ENCODE results near the gene METTL6. TPM values are rescaled to one million over a fixed set of nuclear protein-coding genes. Genes with fewer than 3 reads are reported as not detected.

METTL6 gene
- total RNA-seq, 2 experiments from 2014 or later = 21.9 to 26.7 TPM

- Mint-ChIP-seq H3K27ac (no peak overlapping the region), H3K4me3 (no peak overlapping the region), H3K9me3 (no peaks in the 10 kb centered on the region), H3K4me1 (no peaks in the 10 kb centered on the region), H3K36me3 (no peaks in the 10 kb centered on the region), H3K27me3 (no peaks in the 10 kb centered on the region)
- DNase-seq = no peak
Measured at GRCh38 chr3:15454965-15455364, 27.6 kb upstream of the METTL6 start.

- H3K4me3 Mint-ChIP-seq = no peak overlapping the region
- no peak for DNase-seq
- H3K27me3 Mint-ChIP-seq = no peaks in the 10 kb centered on the region
- H3K4me1 Mint-ChIP-seq = no peaks in the 10 kb centered on the region
- H3K9me3 Mint-ChIP-seq = no peaks in the 10 kb centered on the region
- no peak overlapping the region for H3K27ac Mint-ChIP-seq
- no peaks in the 10 kb centered on the region for H3K36me3 Mint-ChIP-seq
Measured at GRCh38 chr3:15453991-15454625, 26.8 kb upstream of the METTL6 start.

GRCh38 chr3:15453501-15453900 lies 26.2 kb upstream of the METTL6 start:
- Mint-ChIP-seq H3K4me1 (no peaks in the 10 kb centered on the region), H3K4me3 (no peak overlapping the region), H3K9me3 (no peaks in the 10 kb centered on the region), H3K36me3 (no peaks in the 10 kb centered on the region), H3K27me3 (no peaks in the 10 kb centered on the region), H3K27ac (no peak overlapping the region)
- DNase-seq = no peak

GRCh38 chr3:15452961-15453360 lies 25.6 kb upstream of the METTL6 start:
- Mint-ChIP-seq H3K27me3 (no peaks in the 10 kb centered on the region), H3K27ac (no peak overlapping the region), H3K9me3 (no peaks in the 10 kb centered on the region), H3K36me3 (no peaks in the 10 kb centered on the region), H3K4me1 (no peaks in the 10 kb centered on the region), H3K4me3 (no peak overlapping the region)
- DNase-seq = no peak

- Mint-ChIP-seq H3K4me1 (no peaks in the 10 kb centered on the region), H3K9me3 (no peaks in the 10 kb centered on the region), H3K27me3 (no peaks in the 10 kb centered on the region), H3K36me3 (no peaks in the 10 kb centered on the region), H3K27ac (no peak overlapping the region), H3K4me3 (no peak overlapping the region)
- no peak for DNase-seq
Measured at GRCh38 chr3:15452156-15452555, 24.8 kb upstream of the METTL6 start.

- H3K4me1 Mint-ChIP-seq = no peaks in the 10 kb centered on the region
- DNase-seq = no peak
- H3K36me3 Mint-ChIP-seq = no peaks in the 10 kb centered on the region
- H3K27ac Mint-ChIP-seq = no peak overlapping the region
- H3K9me3 Mint-ChIP-seq = no peaks in the 10 kb centered on the region
- H3K27me3 Mint-ChIP-seq = no peaks in the 10 kb centered on the region
- no peak overlapping the region for H3K4me3 Mint-ChIP-seq
Measured at GRCh38 chr3:15451216-15452113, 24.1 kb upstream of the METTL6 start.

GRCh38 chr3:15450438-15451215 lies 23.3 kb upstream of the METTL6 start:
- H3K4me3 Mint-ChIP-seq = no peak overlapping the region
- H3K9me3 Mint-ChIP-seq = no peaks in the 10 kb centered on the region
- no peak for DNase-seq
- no peak overlapping the region for H3K27ac Mint-ChIP-seq
- no peaks in the 10 kb centered on the region for H3K4me1 Mint-ChIP-seq
- H3K27me3 Mint-ChIP-seq = no peaks in the 10 kb centered on the region
- no peaks in the 10 kb centered on the region for H3K36me3 Mint-ChIP-seq

GRCh38 chr3:15449489-15450224 lies 22.3 kb upstream of the METTL6 start:
- no peak for DNase-seq
- Mint-ChIP-seq H3K9me3 (no peaks in the 10 kb centered on the region), H3K4me1 (no peaks in the 10 kb centered on the region), H3K36me3 (peaks cover 3% of the 10 kb centered on the region), H3K27me3 (no peaks in the 10 kb centered on the region), H3K27ac (no peak overlapping the region), H3K4me3 (no peak overlapping the region)

- no peak overlapping the region for H3K4me3 Mint-ChIP-seq
- H3K36me3 Mint-ChIP-seq = peaks cover 14% of the 10 kb centered on the region
- H3K9me3 Mint-ChIP-seq = no peaks in the 10 kb centered on the region
- no peaks in the 10 kb centered on the region for H3K4me1 Mint-ChIP-seq
- H3K27me3 Mint-ChIP-seq = no peaks in the 10 kb centered on the region
- no peak overlapping the region for H3K27ac Mint-ChIP-seq
- no peak for DNase-seq
Measured at GRCh38 chr3:15443826-15444524, 16.6 kb upstream of the METTL6 start.

- H3K36me3 Mint-ChIP-seq = peaks cover 19% of the 10 kb centered on the region
- H3K27me3 Mint-ChIP-seq = no peaks in the 10 kb centered on the region
- DNase-seq = no peak
- no peak overlapping the region for H3K4me3 Mint-ChIP-seq
- no peaks in the 10 kb centered on the region for H3K4me1 Mint-ChIP-seq
- peak overlapping the region; percentile 64 for H3K27ac Mint-ChIP-seq
- no peaks in the 10 kb centered on the region for H3K9me3 Mint-ChIP-seq
Measured at GRCh38 chr3:15440891-15441290, 13.5 kb upstream of the METTL6 start.

GRCh38 chr3:15439476-15439875 lies 12.1 kb upstream of the METTL6 start:
- Mint-ChIP-seq H3K4me1 (no peaks in the 10 kb centered on the region), H3K9me3 (no peaks in the 10 kb centered on the region), H3K27me3 (no peaks in the 10 kb centered on the region), H3K27ac (no peak overlapping the region), H3K4me3 (no peak overlapping the region), H3K36me3 (peaks cover 24% of the 10 kb centered on the region)
- no peak for DNase-seq

- H3K27ac Mint-ChIP-seq = no peak overlapping the region
Measured at GRCh38 chr3:15438983-15439382, 11.6 kb upstream of the METTL6 start.

GRCh38 chr3:15436246-15436645 lies 8.9 kb upstream of the METTL6 start:
- no peak overlapping the region for H3K27ac Mint-ChIP-seq
- H3K27me3 Mint-ChIP-seq = no peaks in the 10 kb centered on the region
- no peak for DNase-seq
- no peaks in the 10 kb centered on the region for H3K9me3 Mint-ChIP-seq
- H3K4me1 Mint-ChIP-seq = peaks cover 9% of the 10 kb centered on the region
- peaks cover 24% of the 10 kb centered on the region for H3K36me3 Mint-ChIP-seq
- H3K4me3 Mint-ChIP-seq = no peak overlapping the region

More at GRCh38 chr3:15438983-15439382, 11.6 kb upstream of the METTL6 start:
- Mint-ChIP-seq H3K27me3 (no peaks in the 10 kb centered on the region), H3K4me3 (no peak overlapping the region), H3K4me1 (peaks cover 3% of the 10 kb centered on the region), H3K9me3 (no peaks in the 10 kb centered on the region), H3K36me3 (peaks cover 27% of the 10 kb centered on the region)
- no peak for DNase-seq

- Mint-ChIP-seq H3K36me3 (peaks cover 17% of the 10 kb centered on the region), H3K4me1 (peaks cover 17% of the 10 kb centered on the region), H3K4me3 (no peak overlapping the region), H3K27ac (no peak overlapping the region), H3K9me3 (no peaks in the 10 kb centered on the region), H3K27me3 (no peaks in the 10 kb centered on the region)
- DNase-seq = no peak
Measured at GRCh38 chr3:15434756-15435155, 7.4 kb upstream of the METTL6 start.
